GM19240 (cell line): ENCODE data around the gene TSPOAP1.

ENCODE experiments used
- DNase-seq: peaks from one replicate; pipeline ENCODE4 v3.0.0; 2011; ENCODE audit warnings: low spot score; ENCODE audit not compliant: insufficient read length

Gene TSPOAP1

GRCh38 chr17:58329810-58330537 lies 1.4 kb upstream of the TSPOAP1 start:
- DNase-seq, result no peak

- DNase-seq, result peak; percentile 70
Observed at GRCh38 chr17:58329035-58329809, 627 bp upstream of the TSPOAP1 start.

- peak; percentile 60 for DNase-seq
Observed at GRCh38 chr17:58327363-58328194, 1.0 kb downstream of the TSPOAP1 start.

GRCh38 chr17:58326609-58327362 lies 1.8 kb downstream of the TSPOAP1 start:
- DNase-seq, result no peak

GRCh38 chr17:58325976-58326468 lies 2.6 kb downstream of the TSPOAP1 start:
- no peak for DNase-seq

- no peak for DNase-seq
Observed at GRCh38 chr17:58325289-58325726, 3.3 kb downstream of the TSPOAP1 start.

GRCh38 chr17:58324409-58325288 lies 3.9 kb downstream of the TSPOAP1 start:
- DNase-seq, result no peak

- no peak for DNase-seq
Observed at GRCh38 chr17:58324056-58324408, 4.6 kb downstream of the TSPOAP1 start.

GRCh38 chr17:58323366-58324055 lies 5.1 kb downstream of the TSPOAP1 start:
- DNase-seq, result no peak

- DNase-seq, result no peak
Observed at GRCh38 chr17:58322581-58323185, 5.9 kb downstream of the TSPOAP1 start.

- no peak for DNase-seq
Observed at GRCh38 chr17:58321571-58322525, 6.7 kb downstream of the TSPOAP1 start.

- DNase-seq, result no peak
Observed at GRCh38 chr17:58320570-58321323, 7.8 kb downstream of the TSPOAP1 start.

GRCh38 chr17:58320163-58320558 lies 8.4 kb downstream of the TSPOAP1 start:
- DNase-seq, result no peak

GRCh38 chr17:58319173-58320162 lies 9.1 kb downstream of the TSPOAP1 start:
- no peak for DNase-seq

GRCh38 chr17:58318627-58319172 lies 9.9 kb downstream of the TSPOAP1 start:
- DNase-seq, result no peak

- no peak for DNase-seq
Observed at GRCh38 chr17:58318065-58318481, 10.5 kb downstream of the TSPOAP1 start.
